ENCODE measurements around the gene NTRK2.
"Not testable (repeated sequence)": the region's sequence is repeated elsewhere in the genome, so short reads cannot be mapped to it uniquely, and the experiment has no call there.

Gene NTRK2

DNA sequence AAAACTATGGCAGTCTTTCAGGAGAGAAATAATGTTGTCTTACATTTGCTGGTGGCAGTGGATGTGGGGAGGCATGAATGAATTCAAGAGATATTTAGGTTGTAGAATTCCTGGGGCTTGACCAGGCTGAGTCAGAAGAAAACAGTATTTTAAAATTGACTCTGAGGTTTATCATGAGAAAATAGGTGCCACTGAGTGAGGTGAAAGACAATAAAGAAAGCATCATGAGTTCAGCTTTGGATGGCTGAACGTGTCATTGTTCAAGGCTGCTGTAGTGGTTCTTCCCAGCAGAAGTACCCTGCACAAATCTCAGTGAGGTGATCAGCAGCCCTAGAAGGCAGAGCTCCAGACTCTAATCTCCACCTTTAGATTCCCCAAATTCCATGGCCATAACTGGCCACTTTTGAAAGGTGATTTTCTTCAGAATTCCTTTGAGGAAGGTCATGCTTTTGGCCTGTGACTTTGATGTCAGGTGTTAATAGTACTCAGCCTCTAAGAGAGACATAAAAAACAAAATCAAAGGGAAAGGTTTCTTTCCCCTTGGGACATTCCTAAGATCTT lies 395.4 kb downstream of the NTRK2 start:
- H3K9ac ChIP-seq (ENCODE audit: low read length): no peak overlapping the region
- H3K27ac ChIP-seq (ENCODE audit: low read depth, low read length): no peak overlapping the region
- H3K4me1 ChIP-seq (ENCODE audit: insufficient read depth, low read length): no peaks in the 10 kb centered on the region
- no peak overlapping the region for H3K4me3 ChIP-seq (ENCODE audit: low read depth in 1 of 2, low read length in 2 of 2)
- H3K27me3 ChIP-seq (ENCODE audit: control insufficient read depth in 1 of 2, insufficient read depth in 2 of 2, low read length in 2 of 2): no peaks in the 10 kb centered on the region
- no peaks in the 10 kb centered on the region for H3K36me3 ChIP-seq (ENCODE audit: insufficient read depth, low read length)
- no peaks in the 10 kb centered on the region for H3K9me3 ChIP-seq (ENCODE audit: low read length)

GRCh38 chr9:85067792-85068191 lies 398.3 kb downstream of the NTRK2 start:
- Histone ChIP-seq H3K9ac (ENCODE audit: low read length) (no peak overlapping the region), H3K36me3 (ENCODE audit: insufficient read depth, low read length) (no peaks in the 10 kb centered on the region), H3K27me3 (ENCODE audit: control insufficient read depth in 1 of 2, insufficient read depth in 2 of 2, low read length in 2 of 2) (no peaks in the 10 kb centered on the region), H3K9me3 (ENCODE audit: low read length) (no peaks in the 10 kb centered on the region), H3K27ac (ENCODE audit: low read depth, low read length) (no peak overlapping the region), H3K4me3 (ENCODE audit: low read depth in 1 of 2, low read length in 2 of 2) (no peak overlapping the region), H3K4me1 (ENCODE audit: insufficient read depth, low read length) (no peaks in the 10 kb centered on the region)

GRCh38 chr9:85069421-85069820 lies 399.9 kb downstream of the NTRK2 start:
- H3K4me1 ChIP-seq (ENCODE audit: insufficient read depth, low read length); H3K9me3 ChIP-seq (ENCODE audit: low read length); H3K27ac ChIP-seq (ENCODE audit: low read depth, low read length); H3K9ac ChIP-seq (ENCODE audit: low read length); H3K4me3 ChIP-seq (ENCODE audit: low read depth in 1 of 2, low read length in 2 of 2); H3K27me3 ChIP-seq (ENCODE audit: control insufficient read depth in 1 of 2, insufficient read depth in 2 of 2, low read length in 2 of 2); H3K36me3 ChIP-seq (ENCODE audit: insufficient read depth, low read length): not testable (repeated sequence)

All from muscle layer of colon (tissue), 2 donors.